Neural cell (in vitro differentiated cells): ENCODE measurements around the gene RBM17. TPM values are rescaled to one million over a fixed set of nuclear protein-coding genes. Genes with fewer than 3 reads are reported as not detected.

ENCODE experiments used
- H2AFZ ChIP-seq: fragments of 200-600, 300-800 bp; sonication (generic), shearing (Covaris generic); 2 replicates; pipeline ENCODE4 v1.6.0; 2014; ENCODE audit warnings: low read depth, mild to moderate bottlenecking, antibody characterized with exemption, low read length, moderate library complexity
- H3F3A ChIP-seq: fragments of 200-600 bp; shearing (Covaris generic); 2 replicates; pipeline ENCODE4 v1.6.1; 2016; ENCODE audit warnings: mild to moderate bottlenecking, moderate library complexity, mixed read lengths, antibody characterized with exemption, low read length; ENCODE audit not compliant: insufficient read depth, poor library complexity, severe bottlenecking
- H3K27ac ChIP-seq: fragments of 200-600, 300-800 bp; sonication (generic), shearing (Covaris generic); 2 replicates; pipeline ENCODE4 v1.5.1; 2014; ENCODE audit warnings: mild to moderate bottlenecking, low read length, moderate library complexity
- H3K27me3 ChIP-seq: fragments of 300-800, 200-600 bp; sonication (generic), shearing (Covaris generic); 2 replicates; pipeline ENCODE4 v1.6.0; 2014; ENCODE audit warnings: mild to moderate bottlenecking, low read depth, low read length, moderate library complexity; ENCODE audit not compliant: insufficient read depth
- H3K36me3 ChIP-seq: fragments of 300-800, 200-600 bp; sonication (generic), shearing (Covaris generic); 2 replicates; pipeline ENCODE4 v1.5.1; 2014; ENCODE audit warnings: mild to moderate bottlenecking, antibody characterized with exemption, low read length, moderate library complexity; ENCODE audit not compliant: insufficient read depth
- H3K4me2 ChIP-seq: fragments of 300-800, 200-600 bp; sonication (generic), shearing (Covaris generic); 2 replicates; pipeline ENCODE4 v1.6.0; 2014; ENCODE audit warnings: mild to moderate bottlenecking, low read length
- H3K4me3 ChIP-seq: fragments of 300-800, 200-600 bp; sonication (generic), shearing (Covaris generic); 2 replicates; pipeline ENCODE4 v1.5.1; 2014; ENCODE audit warnings: mild to moderate bottlenecking, low read length, moderate library complexity
- H3K79me2 ChIP-seq: fragments of 200-600 bp; shearing (Covaris generic); replicated peaks from 2 replicates; pipeline ENCODE4 v1.6.0; 2014; ENCODE audit warnings: mild to moderate bottlenecking, low read length, moderate library complexity; ENCODE audit not compliant: insufficient read depth
- H3K9ac ChIP-seq: fragments of 300-800, 200-600 bp; sonication (generic), shearing (Covaris generic); 2 replicates; pipeline ENCODE4 v1.6.1; 2016; ENCODE audit warnings: mild to moderate bottlenecking, low read length, mixed read lengths
- H3K9me2 ChIP-seq: fragments of 200-600 bp; shearing (Covaris generic); 2 replicates; pipeline ENCODE4 v1.6.1; 2016; ENCODE audit warnings: mild to moderate bottlenecking, low read length, mixed read lengths; ENCODE audit not compliant: insufficient read depth
- H3K9me3 ChIP-seq: fragments of 200-600, 300-800 bp; sonication (generic), shearing (Covaris generic); 2 replicates; pipeline ENCODE4 v1.6.1; 2016; ENCODE audit warnings: mild to moderate bottlenecking, mixed run types, low read length, moderate library complexity, mixed read lengths
- H4K20me1 ChIP-seq: fragments of 200-600 bp; shearing (Covaris generic); 2 replicates; pipeline ENCODE4 v1.6.1; 2016; ENCODE audit warnings: mild to moderate bottlenecking, mixed run types; ENCODE audit not compliant: insufficient read depth
- CTCF ChIP-seq: fragments of 450-650 bp; IDR thresholded peaks from 2 replicates; pipeline ENCODE4 v1.5.1; 2014; ENCODE audit warnings: antibody characterized with exemption, mild to moderate bottlenecking, moderate library complexity; ENCODE audit not compliant: poor library complexity, severe bottlenecking
- EP300 ChIP-seq: fragments of 450-650 bp; conservative IDR thresholded peaks from 2 replicates; pipeline ENCODE4 v1.6.1; 2014; ENCODE audit warnings: antibody characterized with exemption, mild to moderate bottlenecking, moderate library complexity; ENCODE audit not compliant: poor library complexity, severe bottlenecking
- EZH2 ChIP-seq: fragments of 200-600, 300-800 bp; shearing (Covaris generic), sonication (generic); IDR thresholded peaks from 2 replicates; pipeline ENCODE4 v1.6.1; 2014; ENCODE audit warnings: antibody characterized with exemption, low read length, borderline replicate concordance, mild to moderate bottlenecking; ENCODE audit not compliant: insufficient read depth, poor library complexity, severe bottlenecking
- MXI1 ChIP-seq: fragments of 450-650 bp; conservative IDR thresholded peaks from 2 replicates; pipeline ENCODE4 v1.6.1; 2014; ENCODE audit warnings: antibody characterized with exemption, mild to moderate bottlenecking; ENCODE audit not compliant: poor library complexity, severe bottlenecking
- POLR2AphosphoS5 ChIP-seq: IDR thresholded peaks from 2 replicates; pipeline ENCODE4 v1.6.1; 2012
- RAD21 ChIP-seq: fragments of 450-650 bp; conservative IDR thresholded peaks from 2 replicates; pipeline ENCODE4 v1.6.1; 2014; ENCODE audit warnings: antibody characterized with exemption, mild to moderate bottlenecking, moderate library complexity
- REST ChIP-seq: IDR thresholded peaks from 2 replicates; pipeline ENCODE4 v1.6.1; 2012; ENCODE audit warnings: borderline replicate concordance
- SMC3 ChIP-seq: fragments of 450-650 bp; conservative IDR thresholded peaks from 2 replicates; pipeline ENCODE4 v1.6.1; 2014; ENCODE audit warnings: antibody characterized with exemption, mild to moderate bottlenecking, moderate library complexity; ENCODE audit not compliant: poor library complexity
- TAF1 ChIP-seq: IDR thresholded peaks from 2 replicates; pipeline ENCODE4 v1.6.1; 2012; ENCODE audit warnings: low read depth
- polyA plus RNA-seq: library from polyadenylated mRNA; depleted of rRNA; stranded (reverse); fragments of >200 nt; gene quantifications from 2 replicates; pipeline ENCODE4 v1.2.3, GENCODE V29; 2014

Gene RBM17
- polyA plus RNA-seq, 1 donor from 2014 or later = 109 TPM

GRCh38 chr10:6133331-6134098 is 44.7 kb downstream of the RBM17 start:
- Histone ChIP-seq H3K79me2 (no peaks in the 10 kb centered on the region), H3K9me3 (no peaks in the 10 kb centered on the region), H3K9ac (no peak overlapping the region), H3K4me2 (no peak overlapping the region), H2AFZ (no peak overlapping the region), H3K4me3 (no peak overlapping the region), H3K27me3 (no peaks in the 10 kb centered on the region), H3K27ac (no peak overlapping the region), H3K36me3 (no peaks in the 10 kb centered on the region), H3F3A (no peaks in the 10 kb centered on the region), H3K9me2 (no peaks in the 10 kb centered on the region), H4K20me1 (no peaks in the 10 kb centered on the region)
- no peak for TF ChIP-seq MXI1
- no peak for TF ChIP-seq EZH2
- no peak for TF ChIP-seq POLR2AphosphoS5
- TF ChIP-seq TAF1 = no peak
- TF ChIP-seq RAD21 = no peak
- TF ChIP-seq SMC3 = no peak
- TF ChIP-seq EP300 = no peak
- no peak for TF ChIP-seq CTCF
- no peak for TF ChIP-seq REST

DNA sequence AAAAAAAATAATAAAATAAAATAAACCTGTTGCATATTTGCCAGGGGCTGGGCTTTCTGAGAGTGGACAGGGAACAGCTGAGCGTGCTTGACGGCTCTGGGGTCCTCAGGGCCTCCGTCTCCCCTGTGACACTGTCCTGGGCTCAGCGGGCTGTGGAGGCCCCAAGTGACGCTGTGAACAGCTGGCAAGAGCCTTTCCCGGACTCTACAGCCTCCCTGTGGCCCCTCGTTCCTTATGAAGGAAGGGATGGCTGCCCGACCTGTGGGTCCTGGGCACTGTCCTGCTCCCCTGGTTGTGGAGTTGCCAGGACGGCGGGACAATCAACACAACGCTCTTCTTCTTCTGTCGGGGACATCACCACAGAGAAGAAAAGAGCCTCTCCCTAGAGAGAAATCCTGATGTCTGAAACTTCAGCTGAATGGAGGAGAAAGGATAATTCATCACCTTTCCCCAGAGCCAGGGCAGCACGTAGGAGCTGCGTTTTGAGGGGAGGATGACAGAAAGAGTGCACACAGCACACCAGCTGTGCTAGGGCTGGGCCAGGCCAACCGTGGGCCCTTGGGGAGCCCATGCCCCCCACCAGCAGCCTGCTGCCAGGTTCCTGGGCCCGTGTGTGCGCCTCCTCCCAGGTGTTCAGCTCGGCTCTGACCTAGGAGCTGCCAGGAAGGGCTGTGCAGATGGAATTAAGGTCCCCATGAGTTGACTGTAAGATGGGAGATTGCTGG is 45.4 kb downstream of the RBM17 start:
- Histone ChIP-seq H3K9me3 (no peaks in the 10 kb centered on the region), H3K4me2 (no peak overlapping the region), H2AFZ (no peak overlapping the region), H3K9me2 (no peaks in the 10 kb centered on the region), H3K27me3 (no peaks in the 10 kb centered on the region), H3K79me2 (no peaks in the 10 kb centered on the region), H3F3A (no peaks in the 10 kb centered on the region), H3K36me3 (no peaks in the 10 kb centered on the region), H3K27ac (no peak overlapping the region), H4K20me1 (no peaks in the 10 kb centered on the region), H3K9ac (no peak overlapping the region), H3K4me3 (no peak overlapping the region)
- TF ChIP-seq MXI1 (no peak), RAD21 (no peak), CTCF (no peak), EZH2 (no peak), POLR2AphosphoS5 (no peak), EP300 (no peak), REST (no peak), SMC3 (no peak), TAF1 (no peak)
